Right renal pelvis (tissue), 4 donors: ENCODE results near the gene STX8. TPM values are rescaled to one million over a fixed set of nuclear protein-coding genes. Genes with fewer than 3 reads are reported as not detected.

Source experiments
- DNase-seq, 4 donors: peaks; one replicate each; pipeline ENCODE4 v3.0.0-alpha.2; 2013; ENCODE audit warnings: low read depth in 4 of 4, low spot score in 3 of 4, missing footprints in 1 of 4
- polyA plus RNA-seq, 4 donors: library from polyadenylated mRNA; unstranded; fragments of 120-200 nt; gene quantifications; one replicate each; pipeline ENCODE4 v1.2.1, GENCODE V29; 2013; ENCODE audit not compliant: insufficient read length in 4 of 4

Gene STX8
- polyA plus RNA-seq, 4 donors = 64.2 to 66.9 (median 64.6) TPM

GRCh38 chr17:9512323-9513168 lies 63.1 kb downstream of the STX8 start:
- DNase-seq = no peak

- no peak for DNase-seq
These were observed 66.3 kb downstream of the STX8 start for GRCh38 chr17:9509236-9509816.

GRCh38 chr17:9499041-9499440 lies 76.6 kb downstream of the STX8 start:
- DNase-seq = no peak

GRCh38 chr17:9498490-9498889 lies 77.1 kb downstream of the STX8 start:
- DNase-seq = no peak

GRCh38 chr17:9488556-9488955 lies 87.1 kb downstream of the STX8 start:
- no peak for DNase-seq

GRCh38 chr17:9487406-9487805 lies 88.2 kb downstream of the STX8 start:
- no peak for DNase-seq

- no peak for DNase-seq
These were observed 90.8 kb downstream of the STX8 start for GRCh38 chr17:9484789-9485188.

GRCh38 chr17:9479964-9480363 lies 95.7 kb downstream of the STX8 start:
- DNase-seq = no peak

- DNase-seq = no peak
These were observed 96.7 kb downstream of the STX8 start for GRCh38 chr17:9478889-9479288.

- DNase-seq = no peak
These were observed 100.4 kb downstream of the STX8 start for GRCh38 chr17:9475101-9475658.

- DNase-seq = no peak
These were observed 101.9 kb downstream of the STX8 start for GRCh38 chr17:9473711-9474110.

GRCh38 chr17:9472541-9472940 lies 103.1 kb downstream of the STX8 start:
- DNase-seq = no peak

GRCh38 chr17:9472094-9472493 lies 103.5 kb downstream of the STX8 start:
- DNase-seq = no peak

GRCh38 chr17:9470171-9470570 lies 105.4 kb downstream of the STX8 start:
- DNase-seq = no peak

GRCh38 chr17:9468937-9469336 lies 106.7 kb downstream of the STX8 start:
- DNase-seq = no peak

- no peak for DNase-seq
These were observed 107.1 kb downstream of the STX8 start for GRCh38 chr17:9468532-9468931.

- no peak for DNase-seq
These were observed 108.1 kb downstream of the STX8 start for GRCh38 chr17:9467518-9467917.

GRCh38 chr17:9465210-9465921 lies 110.3 kb downstream of the STX8 start:
- DNase-seq = no peak

- DNase-seq = no peak
These were observed 118.6 kb downstream of the STX8 start for GRCh38 chr17:9457005-9457404.

GRCh38 chr17:9456330-9456729 lies 119.3 kb downstream of the STX8 start:
- no peak for DNase-seq

GRCh38 chr17:9451934-9452333 lies 123.7 kb downstream of the STX8 start:
- no peak for DNase-seq
